Hematopoietic multipotent progenitor cell treated with erythropoietin and hydrocortisone succinate and interleukin-3 and kit ligand, for 8 days (in vitro differentiated cells): ENCODE measurements around the gene DPM2.

Source experiments
- DNase-seq: peaks from one replicate; pipeline ENCODE4 v3.0.0-alpha.2; 2015

Gene DPM2

GRCh38 chr9:127895811-127896210 lies 41.8 kb downstream of the DPM2 start:
- no peak for DNase-seq

GRCh38 chr9:127893392-127893791 lies 44.3 kb downstream of the DPM2 start:
- no peak for DNase-seq

GRCh38 chr9:127892831-127893230 lies 44.8 kb downstream of the DPM2 start:
- no peak for DNase-seq

GRCh38 chr9:127890053-127890452 lies 47.6 kb downstream of the DPM2 start:
- DNase-seq = no peak

GRCh38 chr9:127887792-127888191 lies 49.9 kb downstream of the DPM2 start:
- peak; percentile 79 for DNase-seq

GRCh38 chr9:127886401-127886972 lies 51.2 kb downstream of the DPM2 start:
- DNase-seq = no peak

GRCh38 chr9:127885508-127886281 lies 52.0 kb downstream of the DPM2 start:
- no peak for DNase-seq
